Measurements from ENCODE around the gene OSTM1. TPM values are rescaled to one million over a fixed set of nuclear protein-coding genes. Genes with fewer than 3 reads are reported as not detected.

Gene OSTM1
- total RNA-seq, 2 experiments from 2014 or later = 16.3 to 20.9 TPM

DNA sequence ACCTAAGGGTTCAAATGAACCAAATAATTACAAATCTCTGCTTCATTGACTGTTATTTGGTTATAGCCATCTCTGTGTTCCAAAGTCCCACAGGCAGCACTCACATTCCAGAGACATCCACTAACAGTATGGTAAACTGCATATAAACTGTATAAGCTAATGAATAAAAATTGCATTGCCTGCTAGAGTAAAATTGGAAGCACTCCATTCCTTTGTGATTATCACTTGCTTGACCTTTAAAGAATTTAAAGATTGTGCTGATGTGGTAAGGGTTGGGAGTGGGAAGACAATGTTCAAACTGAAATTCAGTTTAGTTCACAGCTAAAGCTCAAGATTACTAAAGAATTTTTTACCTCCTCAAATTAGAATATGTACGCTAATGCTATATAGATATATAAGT, 31.0 kb upstream of the OSTM1 start:
- Histone ChIP-seq H3K27me3 (ENCODE audit: control insufficient read depth in 1 of 2, insufficient read depth in 2 of 2, low read length in 2 of 2) (peaks cover 14 to 15% of the 10 kb centered on the region in 2 experiments), H3K36me3 (ENCODE audit: insufficient read depth, low read length) (no peaks in the 10 kb centered on the region), H3K27ac (ENCODE audit: low read depth in 1 of 2, low read length in 2 of 2) (no peak overlapping the region), H3K4me1 (ENCODE audit: insufficient read depth, low read length) (no peaks in the 10 kb centered on the region), H3K4me3 (ENCODE audit: low read length) (no peak overlapping the region), H3K9me3 (ENCODE audit: control insufficient read depth in 1 of 2, insufficient read depth in 1 of 2, low read length in 2 of 2) (no peaks in the 10 kb centered on the region)
- intact Hi-C loops (cut with DNase I, micrococcal nuclease) = no loop called here
- no peak for TF ChIP-seq CTCF (IDR thresholded peaks at IDR 0.05)
- no peak overlapping the region for H3K27ac Mint-ChIP-seq
- no peak overlapping the region for H3K4me3 Mint-ChIP-seq
- CTCF ChIA-PET = no interaction called here
- DNase-seq (no peak), ATAC-seq (ENCODE audit: poor library complexity) (no peak)
- POLR2A ChIA-PET = no interaction called here
- no peaks in the 10 kb centered on the region for H3K36me3 Mint-ChIP-seq (ENCODE audit: low read depth)
- no peaks in the 10 kb centered on the region for H3K4me1 Mint-ChIP-seq (ENCODE audit: low read depth)
- H3K27me3 Mint-ChIP-seq = peaks cover 32% of the 10 kb centered on the region
- H3K9me3 Mint-ChIP-seq = no peaks in the 10 kb centered on the region

DNA sequence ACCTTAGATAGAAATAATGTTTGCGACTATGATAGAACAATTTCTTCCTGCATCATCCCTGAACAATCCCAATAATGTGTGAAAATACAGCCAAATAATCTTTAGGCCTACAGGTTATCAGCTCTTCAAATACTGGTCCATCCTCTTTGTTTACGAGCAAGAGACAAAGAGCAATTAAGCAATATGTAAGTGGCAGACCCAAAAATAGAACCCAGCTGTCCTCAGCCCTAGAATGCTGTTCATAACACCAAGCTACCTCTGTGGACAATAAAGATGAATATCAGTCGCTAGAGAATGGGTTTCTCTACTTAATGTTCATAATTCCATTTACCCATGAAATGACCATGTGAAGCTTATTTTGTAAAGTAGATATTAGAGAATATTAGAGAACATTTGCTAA, 28.4 kb upstream of the OSTM1 start:
- POLR2A ChIA-PET = no interaction called here
- peaks cover 18% of the 10 kb centered on the region for H3K27me3 Mint-ChIP-seq
- Histone ChIP-seq H3K36me3 (ENCODE audit: insufficient read depth, low read length) (no peaks in the 10 kb centered on the region), H3K27me3 (ENCODE audit: control insufficient read depth in 1 of 2, insufficient read depth in 2 of 2, low read length in 2 of 2) (no peaks in the 10 kb centered on the region), H3K27ac (ENCODE audit: low read depth in 1 of 2, low read length in 2 of 2) (no peak overlapping the region), H3K9me3 (ENCODE audit: control insufficient read depth in 1 of 2, insufficient read depth in 1 of 2, low read length in 2 of 2) (peaks cover 0 to 5% of the 10 kb centered on the region in 2 experiments), H3K4me3 (ENCODE audit: low read length) (no peak overlapping the region), H3K4me1 (ENCODE audit: insufficient read depth, low read length) (no peaks in the 10 kb centered on the region)
- H3K4me3 Mint-ChIP-seq = no peak overlapping the region
- CTCF ChIA-PET = interaction anchor here (1.5 kb wide), 1 partner anchor 389 kb away, joined by 4 read pairs; no protein-coding TSS in a partner anchor
- H3K27ac Mint-ChIP-seq = no peak overlapping the region
- intact Hi-C loops (cut with DNase I, micrococcal nuclease) = no loop called here
- no peak for TF ChIP-seq CTCF (IDR thresholded peaks at IDR 0.05)
- DNase-seq (no peak), ATAC-seq (ENCODE audit: poor library complexity) (no peak)
- no peaks in the 10 kb centered on the region for H3K9me3 Mint-ChIP-seq
- no peaks in the 10 kb centered on the region for H3K36me3 Mint-ChIP-seq (ENCODE audit: low read depth)
- no peaks in the 10 kb centered on the region for H3K4me1 Mint-ChIP-seq (ENCODE audit: low read depth)

GRCh38 chr6:108100003-108100402, 25.5 kb upstream of the OSTM1 start:
- Mint-ChIP-seq H3K36me3 (ENCODE audit: low read depth) (no peaks in the 10 kb centered on the region), H3K9me3 (no peaks in the 10 kb centered on the region), H3K27me3 (peaks cover 24% of the 10 kb centered on the region), H3K4me3 (no peak overlapping the region), H3K4me1 (ENCODE audit: low read depth) (no peaks in the 10 kb centered on the region), H3K27ac (no peak overlapping the region)
- TF ChIP-seq CTCF (IDR thresholded peaks at IDR 0.05) = no peak
- DNase-seq (no peak), ATAC-seq (ENCODE audit: poor library complexity) (no peak)
- intact Hi-C loops (cut with DNase I, micrococcal nuclease) = no loop called here
- H3K27me3 ChIP-seq (ENCODE audit: control insufficient read depth in 1 of 2, insufficient read depth in 2 of 2, low read length in 2 of 2) = no peaks in the 10 kb centered on the region
- no peaks in the 10 kb centered on the region for H3K36me3 ChIP-seq (ENCODE audit: insufficient read depth, low read length)
- CTCF ChIA-PET = no interaction called here
- H3K9me3 ChIP-seq (ENCODE audit: control insufficient read depth in 1 of 2, insufficient read depth in 1 of 2, low read length in 2 of 2) = peaks cover 0 to 5% of the 10 kb centered on the region in 2 experiments
- no peak overlapping the region for H3K4me3 ChIP-seq (ENCODE audit: low read length)
- no peaks in the 10 kb centered on the region for H3K4me1 ChIP-seq (ENCODE audit: insufficient read depth, low read length)
- H3K27ac ChIP-seq (ENCODE audit: low read depth in 1 of 2, low read length in 2 of 2) = no peak overlapping the region
- POLR2A ChIA-PET = no interaction called here

Measured in CD4-positive, alpha-beta T cell (primary cell).